Naive B cell (primary cell): ENCODE results near the gene ALOX12B. TPM values are rescaled to one million over a fixed set of nuclear protein-coding genes. Genes with fewer than 3 reads are reported as not detected.
"Not testable (repeated sequence)": the region's sequence is repeated elsewhere in the genome, so short reads cannot be mapped to it uniquely, and the experiment has no call there.

ENCODE experiments used
- ATAC-seq, 2 donors: fragments of 150-1000 bp; cut with Tn5 transposase; 2 replicates each; pipeline ENCODE4 v1.10.0; 2021; ENCODE audit warnings: low read depth in 2 of 2, mild to moderate bottlenecking in 2 of 2, moderate library complexity in 2 of 2
- DNase-seq: peaks from one replicate; pipeline ENCODE4 v3.0.0; 2022
- H3K27ac Mint-ChIP-seq, 6 donors: one replicate each; pipeline ENCODE4 v1.8.0; 2020 to 2022; ENCODE audit warnings: mild to moderate bottlenecking in 6 of 6, mixed read lengths in 6 of 6, moderate library complexity in 5 of 6, inconsistent platforms in 2 of 6
- H3K27me3 Mint-ChIP-seq, 3 donors: one replicate each; pipeline ENCODE4 v1.8.0; 2021 to 2022; ENCODE audit warnings: mixed read lengths in 3 of 3, mild to moderate bottlenecking in 1 of 3
- H3K36me3 Mint-ChIP-seq, 2 donors: one replicate each; pipeline ENCODE4 v1.8.0; 2020 to 2022; ENCODE audit warnings: mixed read lengths in 2 of 2, inconsistent platforms in 1 of 2, mild to moderate bottlenecking in 1 of 2
- H3K4me1 Mint-ChIP-seq, 3 donors: one replicate each; pipeline ENCODE4 v1.8.0; 2020 to 2022; ENCODE audit warnings: mixed read lengths in 3 of 3, inconsistent platforms in 1 of 3, mild to moderate bottlenecking in 1 of 3, moderate library complexity in 1 of 3
- H3K4me3 Mint-ChIP-seq, 8 donors: one replicate each; pipeline ENCODE4 v1.8.0; 2020 to 2022; ENCODE audit warnings: mild to moderate bottlenecking in 8 of 8, mixed read lengths in 8 of 8, moderate library complexity in 8 of 8, inconsistent platforms in 2 of 8
- H3K9me3 Mint-ChIP-seq, 7 donors: one replicate each; pipeline ENCODE4 v1.8.0; 2020 to 2022; ENCODE audit warnings: mixed read lengths in 7 of 7, mild to moderate bottlenecking in 5 of 7, inconsistent platforms in 2 of 7, moderate library complexity in 1 of 7
- polyA plus RNA-seq, 6 donors: library from polyadenylated mRNA; unstranded; fragments of 300-500 nt; fragmentation: Illumina TruSeq; gene quantifications; one replicate each; pipeline ENCODE4 v1.2.3, GENCODE V29; 2021; ENCODE audit warnings: low read depth in 6 of 6

ALOX12B gene
- polyA plus RNA-seq, 6 donors from 2014 or later: 0.45 to 2.4 (median 1.1) TPM; not detected in 2

DNA sequence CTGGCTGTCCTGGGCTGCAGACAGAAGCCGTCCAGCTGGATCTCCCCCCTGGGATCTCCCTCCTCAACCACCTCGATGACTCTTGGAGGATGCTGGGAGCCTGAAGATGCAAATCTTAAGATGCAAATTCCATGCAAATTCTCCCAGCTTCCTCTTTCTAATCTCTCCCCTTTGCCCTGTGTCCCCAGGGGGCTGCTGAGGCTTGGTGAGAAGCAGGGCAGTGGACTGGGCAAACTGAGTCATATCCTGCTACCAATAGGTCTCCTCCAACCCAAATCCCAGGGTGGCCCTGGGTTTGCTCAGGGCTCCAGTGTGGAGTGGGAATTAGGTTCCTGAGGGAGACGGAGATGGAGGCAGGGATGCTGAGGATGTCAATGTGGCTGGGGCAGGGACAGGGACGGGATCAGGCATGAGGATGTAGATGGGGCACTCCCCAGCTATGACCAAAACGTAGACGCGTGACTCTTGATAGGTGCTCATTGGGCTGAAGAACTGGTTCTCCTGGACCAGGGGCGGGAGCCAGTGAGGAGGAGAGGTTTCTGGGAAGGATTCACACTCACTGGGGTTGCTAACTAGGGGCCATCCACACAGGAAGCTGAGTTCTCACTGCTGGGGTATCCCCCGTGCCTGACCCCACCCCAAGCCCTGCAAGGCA, 3.6 kb upstream of the ALOX12B start:
- Mint-ChIP-seq H3K27me3 (peaks cover 7 to 41% (median 17%) of the 10 kb centered on the region in 3 donors), H3K27ac (peak overlapping the region; percentile 58 to 96 (median 89)), H3K4me1 (peaks cover 36 to 58% (median 38%) of the 10 kb centered on the region in 3 donors), H3K4me3 (peak overlapping the region; percentile 42 to 88 (median 76)), H3K36me3 (no peaks in the 10 kb centered on the region), H3K9me3 (no peaks in the 10 kb centered on the region)
- ATAC-seq (peak; percentile 92 to 94), DNase-seq (peak; percentile 80)

DNA sequence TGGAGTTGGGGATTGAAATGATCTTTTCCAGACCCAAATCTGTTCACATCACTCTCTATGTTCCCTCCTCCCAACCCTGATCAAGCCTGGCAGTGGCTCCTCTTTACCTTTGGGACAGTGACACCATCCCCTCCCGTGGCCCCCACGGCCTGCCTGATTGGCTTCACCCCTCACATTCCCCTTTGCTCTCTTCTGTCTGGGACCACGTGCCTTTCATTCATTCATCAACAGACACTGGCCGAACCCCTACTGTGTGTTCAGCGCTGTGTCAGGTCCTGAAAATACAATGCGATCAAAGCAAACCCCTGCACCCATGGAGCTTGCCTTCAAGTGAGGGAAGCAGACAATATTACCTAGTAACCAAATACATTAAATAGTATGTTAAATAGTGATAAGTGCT, 2.2 kb upstream of the ALOX12B start:
- DNase-seq: no peak
- Mint-ChIP-seq H3K9me3 (no peaks in the 10 kb centered on the region), H3K36me3 (no peaks in the 10 kb centered on the region), H3K4me3 (peak overlapping the region in 5 of 8 donors; percentile 1 to 29 (median 18)), H3K27me3 (peaks cover 4 to 36% (median 10%) of the 10 kb centered on the region in 3 donors), H3K4me1 (peaks cover 36 to 58% (median 38%) of the 10 kb centered on the region in 3 donors), H3K27ac (peak overlapping the region in 5 of 6 donors; percentile 28 to 91 (median 47))
- ATAC-seq: no peak

DNA sequence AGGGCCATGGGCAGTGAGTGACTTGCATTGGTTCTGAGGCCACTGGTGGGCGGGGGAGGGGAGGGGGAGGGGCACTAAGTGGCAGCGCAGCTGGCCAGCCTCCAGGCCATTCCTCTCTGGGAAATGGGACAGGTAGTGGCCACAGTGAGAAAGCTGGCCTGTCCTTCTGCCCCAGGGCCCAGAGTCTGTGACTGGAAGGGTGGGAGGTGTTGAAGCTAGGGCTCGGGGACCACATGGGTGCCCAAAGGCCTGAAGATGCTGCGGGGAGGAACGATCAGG, 375 bp upstream of the ALOX12B start:
- H3K4me3 Mint-ChIP-seq: peak overlapping the region in 1 of 8 donors; percentile 61
- DNase-seq (no peak), ATAC-seq (no peak)
- H3K27ac Mint-ChIP-seq: no peak overlapping the region
- H3K9me3 Mint-ChIP-seq: no peaks in the 10 kb centered on the region
- H3K27me3 Mint-ChIP-seq: peaks cover 0 to 34% (median 10%) of the 10 kb centered on the region in 3 donors
- peaks cover 30 to 45% (median 33%) of the 10 kb centered on the region in 3 donors for H3K4me1 Mint-ChIP-seq
- H3K36me3 Mint-ChIP-seq: no peaks in the 10 kb centered on the region

GRCh38 chr17:8084250-8084649, 3.3 kb downstream of the ALOX12B start:
- Mint-ChIP-seq H3K36me3 (no peaks in the 10 kb centered on the region), H3K27me3 (peaks cover 4 to 33% (median 10%) of the 10 kb centered on the region in 3 donors), H3K9me3 (no peaks in the 10 kb centered on the region), H3K4me1 (peaks cover 20 to 25% (median 22%) of the 10 kb centered on the region in 3 donors), H3K4me3 (no peak overlapping the region), H3K27ac (peak overlapping the region in 1 of 6 donors; percentile 37)
- DNase-seq (no peak), ATAC-seq (no peak)

GRCh38 chr17:8082292-8082691, 5.2 kb downstream of the ALOX12B start:
- no peak for DNase-seq
- ATAC-seq: no peak
- H3K27ac Mint-ChIP-seq: no peak overlapping the region
- H3K27me3 Mint-ChIP-seq: peaks cover 4 to 28% (median 10%) of the 10 kb centered on the region in 3 donors
- no peaks in the 10 kb centered on the region for H3K36me3 Mint-ChIP-seq
- H3K4me1 Mint-ChIP-seq: peaks cover 17 to 20% (median 18%) of the 10 kb centered on the region in 3 donors
- H3K4me3 Mint-ChIP-seq: peak overlapping the region in 1 of 8 donors; percentile 88
- no peaks in the 10 kb centered on the region for H3K9me3 Mint-ChIP-seq

DNA sequence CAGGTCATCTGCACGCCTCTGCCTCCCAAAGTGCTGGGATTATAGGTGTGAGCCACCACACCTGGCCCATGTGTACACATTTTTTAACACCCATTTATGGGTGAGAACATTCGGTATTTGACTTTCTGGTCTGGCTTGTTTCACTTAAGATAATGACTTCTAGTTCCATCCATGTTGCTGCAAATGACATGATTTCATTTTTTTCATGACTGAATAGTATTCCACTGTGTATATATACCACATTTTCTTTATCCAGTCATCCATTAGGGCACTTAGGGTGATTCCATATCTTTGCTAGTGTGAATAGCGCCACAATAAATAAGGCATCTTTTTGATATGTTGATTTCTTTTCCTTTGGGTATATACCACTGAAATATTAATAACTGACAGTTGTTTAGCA, 5.6 kb downstream of the ALOX12B start:
- no peaks in the 10 kb centered on the region for H3K36me3 Mint-ChIP-seq

DNA sequence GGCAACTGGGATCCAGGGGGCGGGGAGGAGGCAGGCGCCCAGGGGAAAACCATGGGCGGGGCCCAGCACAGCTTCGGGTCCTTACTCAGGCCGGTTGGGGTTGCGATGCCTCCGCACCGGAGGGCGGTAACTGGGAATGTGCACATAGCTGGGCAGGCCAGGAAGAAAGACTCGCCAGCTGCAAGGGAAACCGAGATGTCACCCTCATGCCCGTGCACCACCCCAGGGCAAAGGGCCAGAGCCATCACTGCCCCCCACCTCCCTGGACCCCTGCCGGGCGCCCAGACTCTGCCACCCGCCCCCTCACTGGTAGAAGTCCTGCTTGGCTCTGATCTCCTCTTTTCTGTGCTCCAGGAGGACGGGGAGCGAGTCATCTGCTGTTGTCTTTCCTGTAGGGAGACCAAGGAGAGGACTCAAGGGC, 6.7 kb downstream of the ALOX12B start:
- no peaks in the 10 kb centered on the region for H3K9me3 Mint-ChIP-seq
- no peaks in the 10 kb centered on the region for H3K36me3 Mint-ChIP-seq
- peaks cover 2 to 27% (median 4%) of the 10 kb centered on the region in 3 donors for H3K27me3 Mint-ChIP-seq
- peaks cover 13 to 18% (median 18%) of the 10 kb centered on the region in 3 donors for H3K4me1 Mint-ChIP-seq
- no peak for DNase-seq
- peak overlapping the region in 7 of 8 donors; percentile 15 to 95 (median 88) for H3K4me3 Mint-ChIP-seq
- ATAC-seq: no peak
- H3K27ac Mint-ChIP-seq: no peak overlapping the region

More for the DNA sequence above, 5.6 kb downstream of the ALOX12B start:
- peaks cover 17 to 20% (median 18%) of the 10 kb centered on the region in 3 donors for H3K4me1 Mint-ChIP-seq
- H3K27ac Mint-ChIP-seq: peak overlapping the region in 1 of 6 donors; percentile 24
- DNase-seq (no peak), ATAC-seq (no peak)
- H3K4me3 Mint-ChIP-seq: peak overlapping the region in 3 of 8 donors; percentile 11 to 88 (median 70)
- H3K27me3 Mint-ChIP-seq: peaks cover 4 to 27% (median 6%) of the 10 kb centered on the region in 3 donors
- no peaks in the 10 kb centered on the region for H3K9me3 Mint-ChIP-seq

DNA sequence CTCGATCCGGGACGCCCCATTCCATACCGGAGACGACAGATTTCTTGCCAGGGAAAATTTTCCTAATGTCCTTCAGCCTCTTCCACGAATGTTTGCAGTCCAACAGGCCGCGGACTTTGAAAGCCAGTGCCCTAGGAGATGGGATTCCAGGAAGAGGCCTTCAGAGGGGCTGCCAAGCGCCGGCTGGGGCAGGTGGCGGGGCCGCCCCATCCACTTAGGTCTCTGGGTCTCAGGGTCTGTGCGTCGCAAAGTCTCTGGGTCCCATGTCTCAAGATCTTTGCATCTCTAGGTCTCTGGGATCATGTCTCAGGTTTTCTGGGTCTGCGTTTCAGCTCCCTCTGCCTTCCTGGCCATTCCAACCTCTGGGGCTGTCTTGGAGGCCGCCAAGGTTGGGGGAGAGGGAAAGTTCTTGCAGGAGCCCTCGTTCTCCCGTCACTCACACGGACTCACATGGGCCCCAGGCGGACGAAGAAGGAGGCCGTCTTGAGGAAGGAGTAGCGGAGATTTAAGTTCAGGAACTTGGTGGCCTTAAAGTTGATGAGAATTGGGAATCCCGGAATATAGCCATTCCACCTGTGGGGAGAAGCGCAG, 7.2 kb downstream of the ALOX12B start:
- Mint-ChIP-seq H3K9me3 (no peaks in the 10 kb centered on the region), H3K27ac (peak overlapping the region in 4 of 6 donors; percentile 9 to 96 (median 85)), H3K4me1 (peaks cover 13 to 18% (median 18%) of the 10 kb centered on the region in 3 donors), H3K4me3 (peak overlapping the region; percentile 88 to 95 (median 90)), H3K27me3 (peaks cover 4 to 27% (median 8%) of the 10 kb centered on the region in 3 donors), H3K36me3 (no peaks in the 10 kb centered on the region)
- DNase-seq (no peak), ATAC-seq (no peak)

DNA sequence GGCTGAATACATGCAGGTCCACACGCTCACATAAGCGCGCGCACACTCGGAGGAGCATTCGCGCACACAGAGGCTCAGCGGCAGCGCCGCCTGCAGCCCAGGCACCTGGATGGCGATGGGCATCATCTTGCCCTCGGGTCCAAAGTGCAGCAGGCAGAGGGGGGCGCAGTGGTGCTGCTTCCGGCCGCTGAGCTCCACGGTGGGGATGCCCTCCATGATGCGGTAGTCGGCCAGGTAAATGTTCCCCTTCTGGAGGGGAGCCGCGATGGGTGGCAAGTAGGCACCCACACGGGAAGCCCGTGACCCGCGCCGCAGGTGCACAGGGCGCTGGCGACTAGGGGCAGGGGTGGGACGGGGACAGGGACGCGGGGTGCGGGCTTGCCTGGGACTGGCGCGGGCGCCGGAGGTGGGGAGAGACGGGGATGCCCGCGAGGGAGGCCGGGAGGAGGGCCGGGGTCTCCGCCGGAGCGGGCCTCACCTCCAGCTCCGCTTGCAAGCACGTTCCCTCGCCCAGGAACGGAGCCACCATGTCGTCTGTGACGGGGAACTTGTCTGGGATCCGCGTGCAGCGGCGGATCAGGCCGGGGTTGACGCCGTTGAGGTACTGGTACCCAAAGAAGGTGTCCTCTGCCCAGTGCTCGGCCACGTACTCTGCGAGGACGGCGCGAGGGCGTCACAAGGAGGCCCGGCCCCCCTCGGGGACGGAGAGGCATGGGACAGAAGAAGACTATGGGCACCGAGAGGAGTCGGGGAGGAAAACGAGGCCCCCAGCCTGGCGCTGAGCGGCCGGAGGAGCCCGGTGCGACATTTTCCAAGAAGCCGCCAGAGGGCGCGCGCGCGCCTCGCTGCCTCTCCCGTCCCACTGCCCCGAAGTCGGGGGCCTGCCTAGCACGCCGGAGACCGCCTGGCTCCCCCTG, 8.0 kb downstream of the ALOX12B start:
- Mint-ChIP-seq H3K36me3 (no peaks in the 10 kb centered on the region), H3K4me3 (peak overlapping the region; percentile 88 to 95 (median 90)), H3K4me1 (peaks cover 18 to 24% (median 21%) of the 10 kb centered on the region in 3 donors), H3K27me3 (peaks cover 8 to 33% (median 15%) of the 10 kb centered on the region in 3 donors), H3K27ac (peak overlapping the region; percentile 72 to 96 (median 90)), H3K9me3 (no peaks in the 10 kb centered on the region)
- DNase-seq: peak; percentile 80
- ATAC-seq: peak; percentile 80 to 82

DNA sequence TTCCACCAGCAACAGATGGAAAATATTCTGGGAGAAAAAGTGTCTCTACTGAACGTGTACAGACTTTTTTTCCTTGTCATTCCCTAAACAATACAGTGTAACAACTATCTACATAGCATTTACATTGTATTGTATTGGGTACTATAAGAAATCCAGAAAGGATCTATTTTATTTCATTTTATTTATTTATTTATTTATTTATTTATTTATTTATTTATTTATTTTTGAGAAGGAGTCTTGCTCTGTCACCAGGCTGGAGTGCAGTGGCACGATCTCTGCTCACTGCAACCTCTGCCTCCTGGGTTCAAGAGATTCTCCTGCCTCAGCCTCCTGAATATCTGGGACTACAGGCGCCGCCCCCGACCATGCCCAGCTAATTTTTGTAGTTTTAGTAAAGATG, 9.6 kb downstream of the ALOX12B start:
- not testable (repeated sequence) for H3K9me3 Mint-ChIP-seq, DNase-seq, ATAC-seq, H3K36me3 Mint-ChIP-seq
- Mint-ChIP-seq H3K4me3 (peak overlapping the region in 3 of 8 donors; percentile 52 to 59 (median 56)), H3K27ac (peak overlapping the region in 2 of 6 donors; percentile 11 to 78), H3K4me1 (peaks cover 34 to 40% (median 37%) of the 10 kb centered on the region in 3 donors), H3K27me3 (peaks cover 18 to 45% (median 31%) of the 10 kb centered on the region in 3 donors)

DNA sequence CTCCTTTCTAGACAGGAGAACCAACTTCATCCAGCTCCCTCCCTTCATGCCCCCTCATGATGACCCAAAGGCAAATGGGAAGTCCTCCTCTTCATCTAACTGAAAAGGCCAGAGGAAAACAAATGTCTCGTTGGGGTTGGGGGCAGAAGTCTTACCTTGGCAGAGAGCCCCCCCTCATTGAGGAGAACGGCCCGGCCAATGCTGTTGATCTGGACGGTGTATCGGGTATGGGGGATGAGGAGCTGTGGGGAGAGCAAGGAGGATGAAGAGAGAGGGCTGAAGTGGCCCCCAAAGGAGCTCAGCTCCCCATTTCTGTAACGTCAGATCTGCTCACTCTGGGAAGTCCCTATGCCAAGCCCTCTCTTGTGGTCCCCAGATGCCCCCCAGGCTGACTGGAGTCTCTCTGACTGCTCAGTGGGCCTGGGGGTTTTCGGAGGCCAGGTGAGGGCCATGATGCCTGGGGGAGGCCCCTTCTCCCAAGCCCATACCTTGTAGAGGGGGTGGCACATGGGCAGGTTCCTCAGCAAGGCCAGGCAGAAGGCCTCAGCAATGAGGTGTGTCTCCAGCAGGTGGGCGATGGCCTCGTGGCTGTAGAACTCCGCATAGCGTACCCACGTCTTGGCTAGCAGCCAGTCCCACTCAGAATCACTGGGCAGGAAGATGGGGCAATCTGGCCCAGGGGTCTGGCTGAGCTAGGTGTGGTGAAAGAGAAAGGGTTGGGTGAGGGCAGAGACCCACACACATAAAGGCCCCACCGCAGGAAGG, 10.8 kb downstream of the ALOX12B start:
- Mint-ChIP-seq H3K9me3 (peaks cover 0 to 2% (median 0%) of the 10 kb centered on the region in 7 donors), H3K4me3 (peak overlapping the region in 2 of 8 donors; percentile 7 to 20), H3K4me1 (peaks cover 40 to 50% (median 42%) of the 10 kb centered on the region in 3 donors), H3K36me3 (no peaks in the 10 kb centered on the region), H3K27me3 (peaks cover 23 to 58% (median 44%) of the 10 kb centered on the region in 3 donors), H3K27ac (peak overlapping the region in 3 of 6 donors; percentile 33 to 73 (median 59))
- ATAC-seq: no peak
- no peak for DNase-seq

- peaks cover 27 to 67% (median 51%) of the 10 kb centered on the region in 3 donors for H3K27me3 Mint-ChIP-seq
- ATAC-seq (no peak), DNase-seq (no peak)
- peaks cover 37 to 51% (median 40%) of the 10 kb centered on the region in 3 donors for H3K4me1 Mint-ChIP-seq
- peak overlapping the region in 2 of 8 donors; percentile 9 to 59 for H3K4me3 Mint-ChIP-seq
- H3K27ac Mint-ChIP-seq: peak overlapping the region in 2 of 6 donors; percentile 70 to 96
- no peaks in the 10 kb centered on the region for H3K36me3 Mint-ChIP-seq
- peaks cover 0 to 2% (median 0%) of the 10 kb centered on the region in 7 donors for H3K9me3 Mint-ChIP-seq
Observed at GRCh38 chr17:8075574-8076342, 11.8 kb downstream of the ALOX12B start.
